HCT116 (cell line): ENCODE results near the gene TNFSF13.

ENCODE experiments used
- EZH2 ChIP-seq: fragments of 200-600 bp; sonication (generic); IDR thresholded peaks from 2 replicates; pipeline ENCODE4 v1.6.1; 2017; ENCODE audit warnings: antibody characterized with exemption, mixed run types
- JUND ChIP-seq: IDR thresholded peaks from 2 replicates; pipeline ENCODE4 v1.6.1; 2012
- POLR2A ChIP-seq: IDR thresholded peaks from 2 replicates; pipeline ENCODE4 v1.7.0; 2011; ENCODE audit warnings: borderline replicate concordance; ENCODE audit not compliant: insufficient read depth, insufficient read length; ENCODE audit errors: extremely low read depth
- POLR2AphosphoS5 ChIP-seq: IDR thresholded peaks from 2 replicates; pipeline ENCODE4 v1.6.1; 2011; ENCODE audit warnings: mild to moderate bottlenecking, low read depth, low read length, moderate library complexity
- ZFX ChIP-seq: fragments of 450-650 bp; IDR thresholded peaks from 2 replicates; pipeline ENCODE4 v1.6.1; 2017
- ZNF274 ChIP-seq: fragments of 200-500 bp; sonication (Bioruptor generic); IDR thresholded peaks from 2 replicates; pipeline ENCODE4 v1.6.1; 2014; ENCODE audit warnings: mild to moderate bottlenecking, low read depth, low read length, inconsistent platforms
- TF ChIP-seq, protein P1 (sequence below), 3 experiments: fragments of 200-600 bp in 1 of 3; sonication (generic) in 1 of 3; IDR thresholded peaks in 2 of 3; conservative IDR thresholded peaks in 1 of 3; 2 replicates each; pipeline ENCODE4 v1.5.1; 2012 to 2017; ENCODE audit warnings: low read depth in 2 of 3, low read length in 2 of 3, antibody characterized with exemption in 1 of 3, borderline replicate concordance in 1 of 3, control low read depth in 1 of 3, mild to moderate bottlenecking in 1 of 3, mixed read lengths in 1 of 3, mixed run types in 1 of 3, moderate library complexity in 1 of 3; ENCODE audit not compliant: insufficient read depth in 1 of 3

- TF ChIP-seq ZFX (peak; percentile 90; the same call in 1 of the 2 replicates), JUND (no peak), POLR2A (peak; percentile 59), POLR2AphosphoS5 (peak; percentile 69), EZH2 (no peak), ZNF274 (no peak)
- TF ChIP-seq, protein P1, sequence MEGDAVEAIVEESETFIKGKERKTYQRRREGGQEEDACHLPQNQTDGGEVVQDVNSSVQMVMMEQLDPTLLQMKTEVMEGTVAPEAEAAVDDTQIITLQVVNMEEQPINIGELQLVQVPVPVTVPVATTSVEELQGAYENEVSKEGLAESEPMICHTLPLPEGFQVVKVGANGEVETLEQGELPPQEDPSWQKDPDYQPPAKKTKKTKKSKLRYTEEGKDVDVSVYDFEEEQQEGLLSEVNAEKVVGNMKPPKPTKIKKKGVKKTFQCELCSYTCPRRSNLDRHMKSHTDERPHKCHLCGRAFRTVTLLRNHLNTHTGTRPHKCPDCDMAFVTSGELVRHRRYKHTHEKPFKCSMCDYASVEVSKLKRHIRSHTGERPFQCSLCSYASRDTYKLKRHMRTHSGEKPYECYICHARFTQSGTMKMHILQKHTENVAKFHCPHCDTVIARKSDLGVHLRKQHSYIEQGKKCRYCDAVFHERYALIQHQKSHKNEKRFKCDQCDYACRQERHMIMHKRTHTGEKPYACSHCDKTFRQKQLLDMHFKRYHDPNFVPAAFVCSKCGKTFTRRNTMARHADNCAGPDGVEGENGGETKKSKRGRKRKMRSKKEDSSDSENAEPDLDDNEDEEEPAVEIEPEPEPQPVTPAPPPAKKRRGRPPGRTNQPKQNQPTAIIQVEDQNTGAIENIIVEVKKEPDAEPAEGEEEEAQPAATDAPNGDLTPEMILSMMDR (IDR thresholded peaks at IDR 0.05 in 2 of 3, conservative IDR thresholded peaks at IDR 0.05 in 1 of 3; ENCODE audit: borderline replicate concordance in 1 of 3, insufficient read depth in 1 of 3, low read depth in 2 of 3, low read length in 2 of 3) = no peak
Measured at GRCh38 chr17:7583253-7584109, 24.9 kb downstream of the TNFSF13 start, which contains the start of gene MPDU1.
